HUDEP-2 (cell line): ENCODE data around the gene DPY19L1.
"Not testable (repeated sequence)": the region's sequence is repeated elsewhere in the genome, so short reads cannot be mapped to it uniquely, and the experiment has no call there.

Source experiments
- DNase-seq, 76 experiments: peaks; one replicate each; lab custom pipeline; 2025; ENCODE audit not compliant: unreplicated experiment in 76 of 76; lab: John Stamatoyannopoulos, UW

DPY19L1 gene

GRCh38 chr7:35037211-35037525, at the start of gene DPY19L1:
DPY19L1 (minus strand) TSS chr7:35037485; CDS start chr7:35037394, 91 bp downstream.
- DNase-seq, result no peak

GRCh38 chr7:35079517-35079916, 42.2 kb upstream of the DPY19L1 start:
- DNase-seq, result not testable (repeated sequence)

- DNase-seq, result not testable (repeated sequence)
These were observed 36.7 kb upstream of the DPY19L1 start for GRCh38 chr7:35074008-35074407.

- DNase-seq, result peak in 6 of 76 experiments; percentile 2 to 8 (median 2)
These were observed 35.9 kb upstream of the DPY19L1 start for GRCh38 chr7:35072950-35073827.

GRCh38 chr7:35069084-35069483, 31.8 kb upstream of the DPY19L1 start:
- not testable (repeated sequence) for DNase-seq

GRCh38 chr7:35065382-35065781, 28.1 kb upstream of the DPY19L1 start:
- not testable (repeated sequence) for DNase-seq

GRCh38 chr7:35058571-35058970, 21.3 kb upstream of the DPY19L1 start:
- DNase-seq, result not testable (repeated sequence)

- not testable (repeated sequence) for DNase-seq
These were observed 20.5 kb upstream of the DPY19L1 start for GRCh38 chr7:35057505-35058451.

- not testable (repeated sequence) for DNase-seq
These were observed 18.4 kb upstream of the DPY19L1 start for GRCh38 chr7:35055733-35056132.

- not testable (repeated sequence) for DNase-seq
These were observed 16.3 kb upstream of the DPY19L1 start for GRCh38 chr7:35053488-35054175.

- not testable (repeated sequence) for DNase-seq
These were observed 11.1 kb upstream of the DPY19L1 start for GRCh38 chr7:35048390-35048789.

- DNase-seq, result not testable (repeated sequence)
These were observed 10.6 kb upstream of the DPY19L1 start for GRCh38 chr7:35047912-35048305.

GRCh38 chr7:35047263-35047911, 10.1 kb upstream of the DPY19L1 start:
- not testable (repeated sequence) for DNase-seq

- not testable (repeated sequence) for DNase-seq
These were observed 6.0 kb upstream of the DPY19L1 start for GRCh38 chr7:35043301-35043700.

GRCh38 chr7:35040906-35041305, 3.6 kb upstream of the DPY19L1 start:
- DNase-seq, result no peak

- DNase-seq, result no peak
These were observed 2.1 kb upstream of the DPY19L1 start for GRCh38 chr7:35039343-35039742.

- DNase-seq, result no peak
These were observed 1.1 kb upstream of the DPY19L1 start for GRCh38 chr7:35038354-35038753.

GRCh38 chr7:35037526-35038341, 449 bp upstream of the DPY19L1 start:
- peak in 75 of 76 experiments; percentile 32 to 98 (median 89) for DNase-seq
